NCI-H1417 treated with DMSO at 0.1 percent for 48 hours (cell line): ENCODE data around the gene MYH9.

Experiments used
- DNase-seq: peaks from one replicate; lab custom pipeline; 2025; lab: John Stamatoyannopoulos, UW

MYH9 gene

DNA sequence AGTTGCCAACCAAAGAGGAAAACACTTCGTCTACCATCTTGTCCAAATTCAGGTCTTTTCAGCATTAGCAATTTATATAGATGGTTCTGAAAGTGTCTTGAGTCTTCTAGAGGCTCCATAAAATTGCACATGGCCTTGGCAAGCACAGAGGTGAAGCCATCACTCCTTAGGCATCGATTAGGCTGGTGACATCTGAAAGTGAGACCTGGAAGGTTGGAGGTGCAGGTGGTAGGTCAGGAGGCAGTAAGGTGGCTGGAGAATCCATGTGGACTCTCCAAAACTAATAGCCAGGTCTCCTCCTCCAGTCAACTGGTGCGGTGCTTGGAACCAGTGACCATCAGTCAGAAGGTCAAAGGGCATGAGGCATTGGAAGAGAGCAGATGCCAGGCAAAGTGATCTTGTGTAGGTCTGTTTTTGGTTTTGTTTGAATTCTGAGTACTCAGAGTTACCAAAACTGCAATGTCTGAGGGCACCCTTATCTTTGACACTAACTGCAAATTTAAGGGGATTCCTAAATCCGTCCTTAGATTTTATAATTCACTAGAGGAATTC lies 141.9 kb downstream of the MYH9 start:
- no peak for DNase-seq

DNA sequence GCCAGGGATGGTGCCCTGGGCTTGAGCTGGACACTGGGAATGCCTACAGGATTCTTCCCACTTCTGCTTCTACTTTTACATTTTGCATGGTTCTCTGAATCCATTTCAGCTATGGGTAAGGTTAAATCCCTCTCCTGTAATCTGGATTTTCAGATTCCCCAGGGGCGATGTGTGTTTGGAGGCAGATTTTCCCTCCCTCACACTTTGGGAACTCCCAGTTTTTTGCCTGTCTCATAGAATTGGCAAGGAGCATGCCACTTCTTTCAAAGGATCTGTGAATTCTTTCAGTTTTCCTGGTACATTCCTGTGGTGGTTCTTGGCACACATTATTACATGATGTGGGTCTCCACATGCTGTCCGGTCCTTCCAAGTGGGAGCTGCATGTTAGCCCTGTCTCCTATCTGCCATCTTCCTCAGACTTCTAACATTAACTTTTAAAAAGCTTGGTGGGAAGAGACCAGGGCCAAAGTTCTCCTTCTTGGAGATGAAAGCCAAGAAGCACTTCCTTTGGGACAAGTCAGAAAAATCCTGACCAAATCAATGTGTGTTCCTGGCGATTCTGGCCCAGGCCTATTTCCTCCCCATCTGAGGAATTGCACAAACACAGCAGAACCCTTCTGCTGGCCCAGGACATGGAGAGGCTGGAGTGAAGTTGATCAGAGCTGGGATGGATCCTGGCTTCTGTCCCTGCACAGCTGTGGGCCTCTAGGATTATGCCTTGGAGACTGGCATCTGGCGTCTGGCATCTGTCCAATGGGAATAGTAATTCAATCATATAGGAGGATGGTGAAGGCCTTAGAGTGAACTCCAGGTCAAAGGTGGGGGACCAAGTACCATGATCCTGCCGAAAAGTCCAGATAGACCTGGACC lies 143.0 kb downstream of the MYH9 start:
- DNase-seq: no peak

DNA sequence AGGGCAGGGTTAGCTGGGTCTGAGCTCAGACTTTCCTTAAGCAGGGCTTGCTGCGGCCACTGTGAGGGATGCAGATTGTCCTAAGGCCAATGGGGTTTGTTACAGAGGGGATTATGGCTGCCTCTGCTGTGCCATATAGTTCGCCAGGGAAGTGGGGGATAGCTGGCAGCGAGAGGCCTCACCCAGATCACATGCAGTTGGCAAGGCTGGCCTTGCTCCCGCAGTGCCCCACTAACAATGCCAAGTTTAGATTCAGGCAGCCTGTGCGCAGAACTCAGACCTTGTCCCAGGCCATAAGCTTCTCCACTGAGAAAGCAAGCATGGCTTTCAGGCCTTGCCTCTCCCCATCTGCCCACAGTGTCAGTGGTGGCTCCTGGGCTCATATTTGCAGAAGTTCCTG lies 143.8 kb downstream of the MYH9 start:
- no peak for DNase-seq

DNA sequence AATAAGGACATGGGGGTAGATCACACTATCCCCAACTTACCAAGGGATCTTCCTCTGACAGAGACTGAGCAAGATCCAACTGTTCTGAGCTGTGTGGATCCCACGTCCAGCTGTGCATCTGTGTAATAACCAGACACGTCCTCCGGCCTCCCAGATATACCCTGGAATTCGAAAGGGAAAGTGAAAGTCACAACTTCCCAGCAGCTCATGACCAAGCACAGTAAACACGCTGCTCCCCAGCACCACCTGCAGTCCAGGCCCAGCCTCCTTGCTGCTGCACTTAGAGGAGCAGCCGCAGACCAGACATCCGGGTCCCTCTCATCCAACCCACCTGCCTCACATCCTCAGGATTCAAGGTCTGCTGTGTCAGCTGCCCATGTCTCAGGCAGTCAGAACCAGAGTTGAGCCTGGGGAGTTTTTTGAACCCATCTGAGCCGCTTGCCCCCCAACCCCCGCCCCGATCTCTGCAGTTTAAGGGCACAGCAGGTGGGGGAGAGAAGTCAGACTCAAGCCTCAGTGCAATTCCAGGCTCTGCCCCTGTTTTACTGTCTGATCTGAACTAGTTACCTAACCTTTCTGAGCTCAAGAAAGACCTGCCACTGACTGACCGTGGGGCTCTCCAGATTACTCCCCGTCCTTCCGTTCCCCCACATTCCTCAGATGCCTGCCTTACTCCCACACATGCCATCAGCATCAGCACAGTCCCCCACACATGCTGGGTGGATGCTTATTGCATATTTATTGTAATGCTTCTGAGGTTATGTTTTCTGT lies 148.2 kb downstream of the MYH9 start, which contains the start of gene APOL2:
Gene APOL2 (minus strand): TSS at position 127 of the 771 bp plus-strand sequence. CDS start 6,365 bp downstream, outside the sequence.
- peak; percentile 57 for DNase-seq

DNA sequence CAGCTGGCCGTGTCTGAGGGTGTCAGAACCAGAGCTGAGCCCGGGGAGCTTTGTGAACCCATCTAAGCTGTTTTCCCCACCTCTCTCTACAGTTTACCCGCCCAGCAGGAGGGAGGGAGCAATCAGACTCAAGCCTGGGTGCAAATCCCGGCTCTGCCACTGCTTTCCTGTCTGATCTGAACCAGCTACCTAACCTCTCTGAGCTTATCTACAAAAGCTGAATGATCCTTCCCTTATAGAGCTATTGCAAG lies 148.7 kb downstream of the MYH9 start:
- no peak for DNase-seq

DNA sequence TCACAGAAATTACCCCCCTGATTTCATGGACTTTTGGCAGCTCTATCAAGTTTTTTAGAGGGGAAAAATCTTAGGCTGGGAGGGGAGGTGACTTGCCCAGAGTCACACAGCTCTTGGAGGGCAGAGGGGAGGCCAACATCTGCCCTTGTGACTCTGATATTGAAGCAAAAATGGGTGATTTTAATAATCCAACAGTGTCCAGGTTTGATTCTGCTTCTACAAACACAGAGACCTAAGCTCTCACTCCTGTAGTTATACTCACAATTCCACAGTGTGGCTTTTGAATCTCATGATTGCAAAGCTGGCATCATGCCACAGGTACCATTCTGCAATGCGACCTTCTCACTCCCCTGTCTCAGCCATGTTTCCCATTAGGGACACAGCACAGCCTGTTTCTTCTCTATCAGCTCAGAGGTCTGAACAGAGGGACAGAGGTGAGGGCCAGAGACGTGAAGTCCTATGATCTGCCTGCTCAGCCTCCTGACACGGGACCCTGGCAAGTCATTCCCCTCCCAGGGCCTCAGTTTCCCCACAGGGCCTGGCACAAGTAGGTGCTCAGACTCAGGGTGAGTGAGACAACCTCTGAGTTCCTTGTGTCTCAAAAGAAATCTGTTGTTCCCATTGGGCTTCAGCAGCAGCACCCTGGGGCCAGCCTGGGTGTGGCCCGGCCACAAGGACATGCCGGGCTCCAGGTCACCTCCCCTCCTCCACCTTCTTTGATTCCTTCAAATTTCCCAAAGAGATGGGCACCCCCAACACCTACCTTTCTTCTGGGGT lies 149.2 kb downstream of the MYH9 start:
- DNase-seq: no peak

DNA sequence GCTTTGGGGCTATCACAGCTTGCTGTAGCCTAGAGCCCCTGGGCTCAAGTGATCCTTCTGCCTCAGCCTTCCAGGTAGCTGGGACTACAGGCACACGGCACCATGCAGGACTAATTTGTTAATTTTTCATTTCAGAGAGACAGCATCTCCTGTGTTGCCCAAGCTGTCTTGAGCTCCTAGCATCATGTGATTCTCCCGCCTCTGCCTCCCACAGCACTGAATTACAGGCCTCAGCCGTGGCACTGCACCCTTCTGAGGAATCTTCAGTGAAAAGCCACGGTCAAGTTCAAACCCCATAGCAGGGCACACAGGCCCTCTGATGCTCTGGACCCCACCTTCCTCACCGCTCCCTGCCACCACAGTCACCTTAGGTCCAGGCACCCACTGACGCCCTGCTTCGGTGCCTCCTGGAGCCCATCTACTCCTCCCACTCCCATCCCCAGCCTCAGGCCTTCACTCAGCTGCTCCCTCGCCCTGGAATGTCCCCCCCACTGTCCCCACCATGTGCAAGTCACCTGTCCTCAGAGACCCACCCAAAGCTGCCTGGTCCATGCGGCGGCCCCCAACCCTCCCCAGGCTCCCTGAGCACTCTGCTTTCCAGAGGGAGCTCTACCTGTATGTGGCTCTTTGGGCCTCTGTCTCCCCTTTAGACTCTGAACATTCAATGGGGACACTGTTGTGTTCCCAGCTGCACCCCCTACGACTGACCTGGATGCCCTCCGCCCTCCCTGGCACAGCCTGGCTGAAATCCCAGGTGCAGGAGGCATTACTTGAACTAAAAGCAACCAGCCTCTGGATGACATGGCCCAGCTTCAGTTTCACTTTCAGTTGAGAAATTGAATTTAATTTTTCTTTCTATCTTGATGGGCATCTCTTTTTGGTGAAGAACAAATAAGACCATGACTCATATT lies 150.1 kb downstream of the MYH9 start:
- DNase-seq: no peak

DNA sequence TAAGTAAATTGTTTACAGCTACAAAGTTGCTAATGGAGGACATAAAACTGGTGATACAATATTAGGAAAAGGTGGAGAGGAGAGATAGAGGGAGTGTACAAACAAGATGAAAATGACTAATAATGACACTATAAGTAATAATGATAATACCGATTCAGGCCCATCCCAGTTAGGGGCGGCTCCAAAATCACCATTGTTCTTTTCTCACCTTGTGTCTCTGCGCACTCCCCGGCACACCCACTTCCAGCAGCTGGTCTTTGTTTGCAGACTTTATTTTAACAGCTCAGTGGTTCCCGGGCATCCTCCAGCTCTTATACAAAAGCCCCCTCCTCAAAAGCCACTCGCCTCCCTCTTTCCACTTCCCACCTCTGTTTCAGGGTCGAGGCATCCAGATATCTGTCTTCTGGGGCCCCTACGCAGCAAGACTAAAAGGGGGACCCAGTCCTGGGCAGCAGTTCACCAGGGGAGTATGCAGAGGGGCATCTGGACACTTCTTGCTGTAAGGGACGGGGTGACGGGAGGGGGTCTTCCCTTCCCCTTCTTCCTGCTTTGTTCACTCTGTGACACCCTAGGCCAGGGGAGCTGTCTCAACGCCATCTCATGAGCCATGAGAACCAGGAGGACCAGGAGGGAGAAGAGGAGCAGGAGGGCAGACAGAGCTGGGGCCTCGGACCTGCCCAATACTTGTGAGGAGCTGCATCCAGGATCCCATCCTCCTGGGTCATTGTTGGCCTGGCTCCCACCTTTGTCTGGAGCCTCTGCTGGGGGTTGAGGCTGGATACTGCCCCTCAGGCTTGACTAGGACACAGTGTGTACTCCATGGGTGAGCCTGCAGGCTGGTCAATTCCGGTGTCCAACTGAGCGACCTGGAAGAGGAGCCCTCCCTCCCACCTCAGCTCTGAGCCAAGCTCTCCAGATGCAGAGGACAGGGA lies 151.1 kb downstream of the MYH9 start:
- DNase-seq: no peak

DNA sequence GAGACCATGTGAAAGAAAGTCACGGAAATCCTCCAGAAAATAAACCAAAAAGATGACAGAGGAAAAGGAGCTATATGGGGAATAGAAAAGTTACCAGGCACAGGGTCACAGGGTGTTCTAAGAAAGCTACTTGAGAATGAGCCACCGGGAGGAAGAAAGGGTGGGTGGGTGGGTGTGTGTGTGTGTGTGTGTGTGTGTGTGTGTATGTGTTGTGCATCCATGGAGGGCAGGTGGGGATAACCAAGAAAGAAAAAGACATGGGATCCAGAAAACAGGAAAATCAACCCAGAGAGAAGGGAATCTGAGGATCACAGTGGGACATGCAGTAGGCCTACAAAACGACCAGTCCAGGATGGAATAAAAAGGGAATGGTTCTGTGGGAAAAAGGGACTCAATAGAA lies 152.2 kb downstream of the MYH9 start:
- no peak for DNase-seq

DNA sequence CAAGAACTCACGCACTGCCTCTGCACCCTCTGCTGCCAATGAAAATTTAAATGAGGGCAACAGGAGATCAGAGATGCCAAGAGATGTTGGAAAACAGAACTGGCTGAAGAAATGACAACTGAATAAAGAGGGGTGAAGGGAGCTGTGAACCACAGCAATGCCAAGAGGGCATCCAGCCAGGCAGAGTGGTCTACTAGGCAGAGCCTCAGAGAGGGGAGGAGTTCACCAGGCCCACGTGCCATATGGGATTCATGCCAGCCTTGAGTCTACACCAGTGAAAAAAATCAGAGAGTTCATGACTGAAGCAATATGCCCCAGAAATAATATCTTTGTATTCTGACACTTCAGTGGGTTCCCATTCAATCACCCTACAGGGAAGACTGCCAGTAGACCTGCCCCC lies 152.8 kb downstream of the MYH9 start:
- no peak for DNase-seq

DNA sequence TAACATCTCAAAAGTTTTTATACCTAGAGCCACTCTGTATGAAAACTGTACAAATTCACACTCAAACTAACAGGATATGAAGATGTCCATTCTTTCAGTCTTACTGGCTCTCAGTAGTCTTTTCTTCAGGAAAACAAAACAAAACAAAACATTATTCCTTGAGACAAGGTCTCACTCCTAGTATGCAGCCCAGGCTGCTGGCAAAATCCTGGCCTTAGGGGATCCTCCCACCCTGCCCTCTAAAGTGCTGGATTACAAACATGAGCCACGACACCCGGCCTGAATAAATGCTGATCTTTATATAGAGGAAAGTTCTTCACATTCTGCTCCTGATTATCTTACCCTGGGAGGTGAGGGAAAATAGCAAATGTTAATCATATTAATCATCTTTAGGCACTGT lies 153.6 kb downstream of the MYH9 start:
- no peak for DNase-seq

DNA sequence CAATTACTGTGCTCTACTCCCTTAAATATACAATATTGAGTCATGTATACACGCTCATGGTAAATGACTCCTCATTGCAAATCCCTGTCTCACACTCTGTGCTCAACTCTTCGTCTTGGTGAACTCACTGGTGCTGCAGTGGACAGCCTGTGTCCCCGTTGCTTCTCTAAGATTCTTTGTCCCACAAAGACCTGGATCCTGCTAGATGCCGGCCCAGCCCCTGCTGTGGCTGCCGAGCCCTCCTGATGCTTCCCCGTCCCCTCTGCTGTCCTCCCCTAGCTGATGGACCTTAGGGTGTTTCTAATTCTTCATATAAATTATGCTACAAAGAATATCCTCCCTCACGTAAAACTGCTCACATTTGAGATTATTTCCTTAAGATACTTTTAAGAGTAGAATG lies 154.0 kb downstream of the MYH9 start:
- DNase-seq: no peak

DNA sequence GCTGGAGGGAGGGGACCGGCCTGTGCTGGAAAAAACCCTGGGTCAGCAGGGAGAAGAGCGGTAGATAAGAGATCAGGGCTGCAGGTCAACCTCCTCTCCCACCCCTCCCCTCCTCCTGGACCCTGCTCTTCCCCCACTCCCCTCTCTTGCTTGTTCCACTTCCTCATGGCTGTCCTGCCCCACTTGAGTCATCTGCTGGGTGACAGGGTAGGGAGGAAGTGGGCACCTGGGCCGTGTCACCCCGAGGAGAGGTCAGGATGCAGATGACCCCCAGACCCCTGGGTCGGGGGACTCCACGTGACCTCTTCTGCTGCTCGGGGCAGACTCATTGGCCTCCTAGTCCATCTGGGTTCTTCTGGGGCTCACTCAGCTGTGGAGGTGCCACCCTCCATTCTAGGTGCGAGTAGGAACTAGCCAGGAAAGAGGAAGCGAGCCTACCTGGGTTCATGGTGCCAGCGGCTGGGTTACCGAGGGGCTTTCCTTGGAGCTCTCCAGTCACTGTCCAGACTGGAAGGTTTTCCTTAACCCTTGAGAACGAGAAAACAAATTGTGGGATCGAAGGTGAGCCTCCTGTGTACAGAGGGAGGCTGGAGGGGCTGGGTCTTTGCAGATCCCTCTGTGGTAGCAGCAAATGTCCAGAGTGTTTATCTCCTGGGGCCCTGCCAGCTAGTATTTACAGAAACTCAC lies 154.9 kb downstream of the MYH9 start:
- DNase-seq: no peak
